ENCODE measurements around the gene SERPINB1.
A peak's percentile ranks its signal among the peaks of the same experiment; 100 is the strongest.

SERPINB1 gene

DNA sequence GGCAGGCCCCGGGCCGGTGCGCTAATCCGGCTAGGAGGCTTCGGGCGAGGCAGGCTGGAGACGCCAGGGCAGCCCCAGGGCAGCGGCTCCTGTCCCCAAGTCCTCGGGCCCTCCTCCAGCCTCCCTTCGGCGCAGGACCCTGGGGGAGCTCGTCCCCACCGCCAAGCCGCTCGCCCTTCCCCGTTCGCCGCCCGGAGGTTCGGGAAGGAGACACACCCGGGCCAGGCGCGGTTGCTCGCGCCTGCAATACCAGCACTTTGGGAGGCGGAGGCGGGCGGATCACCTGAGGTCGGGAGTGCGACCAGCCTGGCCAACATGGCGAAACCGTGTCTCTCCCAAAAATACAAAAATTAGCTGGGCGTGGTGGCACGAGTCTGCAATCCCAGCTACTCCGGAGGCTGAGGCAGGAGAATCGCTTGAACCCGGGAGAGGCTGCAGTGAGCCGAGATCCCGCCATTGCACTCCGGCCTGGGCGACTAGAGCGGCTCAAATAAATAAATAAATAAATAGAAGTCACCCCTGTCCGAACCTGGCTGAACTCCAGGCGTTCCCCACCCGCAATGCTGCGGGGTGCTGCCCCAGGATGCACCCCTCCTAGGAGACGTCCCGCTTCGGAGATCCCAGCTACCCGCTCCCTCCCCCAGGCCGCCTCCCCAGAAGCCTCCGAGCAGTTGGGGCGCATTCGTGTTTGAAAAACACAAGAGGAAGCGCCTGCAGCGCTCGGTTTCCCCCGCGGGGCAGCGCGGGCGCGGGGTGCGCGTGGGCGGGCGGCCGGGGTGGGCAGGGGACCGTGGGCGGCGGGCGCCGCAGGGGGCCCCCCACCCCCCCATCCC, 33.9 kb upstream of the SERPINB1 start:
- peak; percentile 13 for DNase-seq
- H3K27me3 ChIP-seq (replicated peaks): no peaks in the 10 kb centered on the region
- peak overlapping the region; percentile 48 for H3K4me3 ChIP-seq (ENCODE audit: low read depth, low read length)
- TF ChIP-seq, protein P1, sequence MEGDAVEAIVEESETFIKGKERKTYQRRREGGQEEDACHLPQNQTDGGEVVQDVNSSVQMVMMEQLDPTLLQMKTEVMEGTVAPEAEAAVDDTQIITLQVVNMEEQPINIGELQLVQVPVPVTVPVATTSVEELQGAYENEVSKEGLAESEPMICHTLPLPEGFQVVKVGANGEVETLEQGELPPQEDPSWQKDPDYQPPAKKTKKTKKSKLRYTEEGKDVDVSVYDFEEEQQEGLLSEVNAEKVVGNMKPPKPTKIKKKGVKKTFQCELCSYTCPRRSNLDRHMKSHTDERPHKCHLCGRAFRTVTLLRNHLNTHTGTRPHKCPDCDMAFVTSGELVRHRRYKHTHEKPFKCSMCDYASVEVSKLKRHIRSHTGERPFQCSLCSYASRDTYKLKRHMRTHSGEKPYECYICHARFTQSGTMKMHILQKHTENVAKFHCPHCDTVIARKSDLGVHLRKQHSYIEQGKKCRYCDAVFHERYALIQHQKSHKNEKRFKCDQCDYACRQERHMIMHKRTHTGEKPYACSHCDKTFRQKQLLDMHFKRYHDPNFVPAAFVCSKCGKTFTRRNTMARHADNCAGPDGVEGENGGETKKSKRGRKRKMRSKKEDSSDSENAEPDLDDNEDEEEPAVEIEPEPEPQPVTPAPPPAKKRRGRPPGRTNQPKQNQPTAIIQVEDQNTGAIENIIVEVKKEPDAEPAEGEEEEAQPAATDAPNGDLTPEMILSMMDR (IDR thresholded peaks at IDR 0.05; ENCODE audit: low read depth, low read length, missing control alignments): peak; percentile 27
- no peaks in the 10 kb centered on the region for H3K36me3 ChIP-seq (replicated peaks)
- in situ Hi-C loops (cut with HindIII; ENCODE audit: low pct_ligation_motif_present, low sequenced_read_pairs): no loop called here
- peak overlapping the region; percentile 80 for H3K27ac ChIP-seq

DNA sequence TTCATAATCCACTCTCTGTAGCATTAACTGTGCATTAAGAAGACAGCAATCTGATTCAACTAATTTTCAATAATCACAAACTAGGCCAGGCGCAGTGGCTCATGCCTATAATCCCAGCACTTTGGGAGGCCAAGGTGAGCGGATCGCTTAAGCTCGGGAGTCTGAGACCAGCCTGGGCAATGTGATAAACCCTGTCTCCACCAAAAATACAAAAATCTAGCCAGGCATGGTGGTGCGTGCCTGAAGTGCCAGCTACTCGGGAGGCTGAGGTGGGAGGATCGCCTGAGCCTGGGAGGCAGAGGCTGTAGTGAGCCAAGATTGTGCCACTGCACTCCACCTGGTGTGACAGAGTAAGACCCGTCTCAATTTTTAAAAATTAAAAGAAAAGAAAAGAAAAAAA, 32.0 kb upstream of the SERPINB1 start:
- TF ChIP-seq, protein P1 (IDR thresholded peaks at IDR 0.05; ENCODE audit: low read depth, low read length, missing control alignments): no peak
- no peak overlapping the region for H3K4me3 ChIP-seq (ENCODE audit: low read depth, low read length)
- in situ Hi-C loops (cut with HindIII; ENCODE audit: low pct_ligation_motif_present, low sequenced_read_pairs): no loop called here
- no peak overlapping the region for H3K27ac ChIP-seq
- DNase-seq: no peak
- no peaks in the 10 kb centered on the region for H3K27me3 ChIP-seq (replicated peaks)
- no peaks in the 10 kb centered on the region for H3K36me3 ChIP-seq (replicated peaks)

DNA sequence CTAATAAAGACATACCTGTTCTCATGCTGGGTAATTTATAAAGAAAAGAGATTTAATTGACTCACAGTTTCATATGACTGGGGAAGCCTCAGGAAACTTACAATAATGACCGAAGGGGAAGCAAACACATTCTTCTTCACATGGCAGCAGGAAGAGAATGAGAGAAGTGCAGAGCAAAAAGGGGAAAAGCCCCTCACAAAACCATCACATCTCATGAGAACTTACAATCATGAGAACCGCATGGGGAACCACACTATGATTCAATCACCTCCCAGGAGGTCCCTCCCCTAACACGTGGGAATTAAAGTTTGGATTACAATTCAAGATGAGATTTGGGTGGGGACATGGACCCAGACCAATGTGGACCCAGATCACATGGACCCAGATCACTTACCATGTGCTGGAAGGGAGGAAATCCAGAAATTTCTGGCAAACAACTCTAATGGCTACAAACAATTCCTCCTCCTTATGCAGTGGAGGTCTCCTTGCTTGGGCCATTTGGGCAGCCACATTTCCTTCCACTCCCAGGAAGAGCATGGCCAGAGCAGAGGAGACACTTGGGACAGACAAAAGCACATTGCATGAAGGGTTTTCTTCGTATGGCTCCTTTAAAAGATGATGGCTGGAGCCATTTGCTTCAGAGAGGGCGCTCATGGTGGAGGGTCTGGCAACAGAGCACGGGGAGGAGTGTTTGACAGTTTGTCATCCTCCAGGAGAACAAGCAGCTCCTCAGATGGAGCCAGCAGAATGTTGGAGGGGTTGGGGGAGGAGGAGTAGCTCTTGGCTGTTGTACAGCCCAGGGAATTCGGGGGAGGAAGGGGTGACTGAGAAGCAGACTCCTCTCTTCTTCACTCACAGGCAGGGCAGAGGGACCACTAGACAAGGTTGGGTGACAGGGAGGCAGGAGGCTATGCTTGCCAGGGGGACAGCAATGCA, 31.0 kb upstream of the SERPINB1 start:
- TF ChIP-seq, protein P1 (IDR thresholded peaks at IDR 0.05; ENCODE audit: low read depth, low read length, missing control alignments): no peak
- H3K4me3 ChIP-seq (ENCODE audit: low read depth, low read length): no peak overlapping the region
- no peak overlapping the region for H3K27ac ChIP-seq
- no peaks in the 10 kb centered on the region for H3K27me3 ChIP-seq (replicated peaks)
- no peaks in the 10 kb centered on the region for H3K36me3 ChIP-seq (replicated peaks)
- in situ Hi-C loops (cut with HindIII; ENCODE audit: low pct_ligation_motif_present, low sequenced_read_pairs): no loop called here
- DNase-seq: no peak

DNA sequence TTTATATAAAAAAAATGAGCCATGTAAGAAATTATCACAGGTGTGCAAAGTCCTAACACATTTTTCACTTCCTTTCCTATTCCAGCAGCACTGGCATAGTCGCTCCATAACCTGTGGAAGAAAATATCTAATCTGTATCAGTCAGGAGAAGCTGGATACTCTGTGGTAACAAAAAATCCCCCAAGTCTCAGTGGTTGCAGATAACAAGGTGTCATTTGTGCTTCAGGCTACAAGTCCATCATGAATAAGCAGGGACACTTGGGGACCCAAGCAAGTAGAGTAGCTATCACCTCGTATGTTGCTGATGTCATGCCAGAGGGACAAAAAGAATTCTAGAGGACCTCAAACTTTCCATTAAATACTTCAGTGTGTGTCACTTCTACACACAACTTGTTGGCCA, 30.3 kb upstream of the SERPINB1 start:
- Histone ChIP-seq H3K36me3 (replicated peaks) (no peaks in the 10 kb centered on the region), H3K4me3 (ENCODE audit: low read depth, low read length) (no peak overlapping the region), H3K27me3 (replicated peaks) (no peaks in the 10 kb centered on the region), H3K27ac (no peak overlapping the region)
- in situ Hi-C loops (cut with HindIII; ENCODE audit: low pct_ligation_motif_present, low sequenced_read_pairs): no loop called here
- DNase-seq: no peak
- TF ChIP-seq, protein P1 (IDR thresholded peaks at IDR 0.05; ENCODE audit: low read depth, low read length, missing control alignments): no peak

DNA sequence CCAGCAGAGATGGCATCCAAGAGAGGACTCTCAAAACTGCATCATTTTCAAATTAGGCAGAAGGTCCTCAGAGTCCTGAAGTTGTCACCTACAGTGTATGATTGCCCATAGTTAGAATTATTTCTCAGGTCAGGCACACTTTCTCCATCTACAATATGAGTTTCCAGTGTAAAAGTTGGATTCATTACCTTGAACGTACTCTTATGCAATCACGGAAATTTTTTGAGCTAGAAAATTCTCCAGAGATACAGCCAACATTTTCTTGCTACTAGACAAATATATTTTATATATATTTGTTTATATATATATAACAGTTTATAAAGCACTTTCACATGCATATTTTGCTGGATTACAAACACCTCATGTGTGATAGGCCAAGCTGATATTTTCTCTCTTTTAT, 29.4 kb upstream of the SERPINB1 start:
- H3K4me3 ChIP-seq (ENCODE audit: low read depth, low read length): no peak overlapping the region
- H3K27me3 ChIP-seq (replicated peaks): no peaks in the 10 kb centered on the region
- in situ Hi-C loops (cut with HindIII; ENCODE audit: low pct_ligation_motif_present, low sequenced_read_pairs): no loop called here
- DNase-seq: no peak
- no peaks in the 10 kb centered on the region for H3K36me3 ChIP-seq (replicated peaks)
- no peak overlapping the region for H3K27ac ChIP-seq
- TF ChIP-seq, protein P1 (IDR thresholded peaks at IDR 0.05; ENCODE audit: low read depth, low read length, missing control alignments): no peak
